ENCODE measurements around the gene BEAN1. TPM values are rescaled to one million over a fixed set of nuclear protein-coding genes. Genes with fewer than 3 reads are reported as not detected.

Gene BEAN1
- total RNA-seq, 1 donor, result under 0.01 TPM

DNA sequence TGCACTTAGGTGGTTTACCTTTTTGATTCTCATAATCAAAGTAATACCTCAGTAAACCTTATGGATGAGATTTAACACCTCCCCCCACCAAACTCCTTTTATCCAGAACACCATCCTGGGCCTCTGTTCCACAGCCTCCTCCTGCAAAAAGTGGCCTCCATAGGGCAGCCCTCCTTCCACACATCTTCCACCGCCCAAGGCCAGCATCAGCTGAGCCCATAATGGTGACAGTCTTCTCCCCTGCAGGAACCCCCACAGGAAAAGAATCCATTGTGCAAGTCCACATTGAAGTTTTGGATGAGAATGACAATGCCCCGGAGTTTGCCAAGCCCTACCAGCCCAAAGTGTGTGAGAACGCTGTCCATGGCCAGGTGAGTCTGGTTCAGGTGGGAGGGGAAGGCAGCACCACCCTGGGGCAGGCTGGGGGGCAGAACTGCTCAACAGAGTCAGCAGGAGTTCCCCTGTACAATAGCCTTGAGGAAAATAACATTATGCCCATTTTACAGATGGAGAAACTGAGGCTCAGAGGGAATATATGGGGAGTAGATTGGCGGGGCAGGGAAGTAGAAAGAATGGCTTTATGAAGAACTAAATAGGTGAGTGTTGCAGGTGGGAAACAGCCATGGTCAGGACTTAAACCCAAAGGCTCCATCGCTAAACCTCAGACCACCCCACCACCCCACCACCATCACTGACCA lies 29.2 kb upstream of the BEAN1 start:
- DNase-seq (ENCODE audit: low read depth), result no peak
- TF ChIP-seq, protein P1, sequence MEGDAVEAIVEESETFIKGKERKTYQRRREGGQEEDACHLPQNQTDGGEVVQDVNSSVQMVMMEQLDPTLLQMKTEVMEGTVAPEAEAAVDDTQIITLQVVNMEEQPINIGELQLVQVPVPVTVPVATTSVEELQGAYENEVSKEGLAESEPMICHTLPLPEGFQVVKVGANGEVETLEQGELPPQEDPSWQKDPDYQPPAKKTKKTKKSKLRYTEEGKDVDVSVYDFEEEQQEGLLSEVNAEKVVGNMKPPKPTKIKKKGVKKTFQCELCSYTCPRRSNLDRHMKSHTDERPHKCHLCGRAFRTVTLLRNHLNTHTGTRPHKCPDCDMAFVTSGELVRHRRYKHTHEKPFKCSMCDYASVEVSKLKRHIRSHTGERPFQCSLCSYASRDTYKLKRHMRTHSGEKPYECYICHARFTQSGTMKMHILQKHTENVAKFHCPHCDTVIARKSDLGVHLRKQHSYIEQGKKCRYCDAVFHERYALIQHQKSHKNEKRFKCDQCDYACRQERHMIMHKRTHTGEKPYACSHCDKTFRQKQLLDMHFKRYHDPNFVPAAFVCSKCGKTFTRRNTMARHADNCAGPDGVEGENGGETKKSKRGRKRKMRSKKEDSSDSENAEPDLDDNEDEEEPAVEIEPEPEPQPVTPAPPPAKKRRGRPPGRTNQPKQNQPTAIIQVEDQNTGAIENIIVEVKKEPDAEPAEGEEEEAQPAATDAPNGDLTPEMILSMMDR (IDR thresholded peaks at IDR 0.05; ENCODE audit: insufficient read depth, low read depth, low read length), result no peak
- H3K4me3 ChIP-seq (ENCODE audit: low read depth, low read length), result no peak overlapping the region

DNA sequence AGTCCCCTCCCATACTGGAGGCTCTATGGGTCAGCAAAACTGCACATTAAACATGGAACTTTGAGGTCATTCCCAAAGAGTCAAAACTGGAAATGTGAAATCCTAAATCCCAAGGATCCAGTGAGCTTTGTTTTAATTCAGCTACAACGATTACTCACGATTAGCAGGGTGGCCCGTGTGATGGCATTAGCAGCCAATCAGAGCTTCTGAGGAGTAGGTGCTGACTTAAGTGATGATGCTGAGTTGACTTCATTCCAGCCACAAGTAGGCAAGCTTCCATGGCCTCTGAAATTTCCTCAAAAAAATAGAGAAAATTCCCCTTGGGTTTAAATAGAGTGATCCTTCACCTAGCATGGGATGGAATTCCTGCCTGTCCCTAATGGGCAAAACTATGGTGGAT lies 28.1 kb upstream of the BEAN1 start:
- H3K4me3 ChIP-seq (ENCODE audit: low read depth, low read length), result no peak overlapping the region
- DNase-seq (ENCODE audit: low read depth), result no peak
- TF ChIP-seq, protein P1 (IDR thresholded peaks at IDR 0.05; ENCODE audit: insufficient read depth, low read depth, low read length), result no peak

DNA sequence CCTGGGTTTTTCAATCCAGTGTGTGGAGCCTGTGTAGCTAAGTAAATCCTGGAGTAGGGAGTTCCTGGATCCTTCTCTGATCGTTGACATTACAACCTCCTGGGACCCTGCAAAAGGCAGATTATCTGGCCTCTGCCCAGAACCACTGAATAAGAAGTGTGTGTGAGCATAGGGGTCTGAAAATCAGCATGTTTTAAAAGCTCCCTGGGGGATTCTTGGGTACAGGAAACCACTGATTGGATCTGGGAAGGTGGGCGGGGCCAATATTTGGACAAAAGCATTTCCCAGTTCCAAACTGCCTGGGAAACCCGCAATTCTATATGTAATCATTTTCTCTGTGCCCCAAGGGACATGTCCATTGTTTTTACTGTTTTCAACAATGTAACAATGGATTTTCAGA lies 27.2 kb upstream of the BEAN1 start:
- no peak overlapping the region for H3K4me3 ChIP-seq (ENCODE audit: low read depth, low read length)
- DNase-seq (ENCODE audit: low read depth), result no peak
- TF ChIP-seq, protein P1 (IDR thresholded peaks at IDR 0.05; ENCODE audit: insufficient read depth, low read depth, low read length), result no peak

DNA sequence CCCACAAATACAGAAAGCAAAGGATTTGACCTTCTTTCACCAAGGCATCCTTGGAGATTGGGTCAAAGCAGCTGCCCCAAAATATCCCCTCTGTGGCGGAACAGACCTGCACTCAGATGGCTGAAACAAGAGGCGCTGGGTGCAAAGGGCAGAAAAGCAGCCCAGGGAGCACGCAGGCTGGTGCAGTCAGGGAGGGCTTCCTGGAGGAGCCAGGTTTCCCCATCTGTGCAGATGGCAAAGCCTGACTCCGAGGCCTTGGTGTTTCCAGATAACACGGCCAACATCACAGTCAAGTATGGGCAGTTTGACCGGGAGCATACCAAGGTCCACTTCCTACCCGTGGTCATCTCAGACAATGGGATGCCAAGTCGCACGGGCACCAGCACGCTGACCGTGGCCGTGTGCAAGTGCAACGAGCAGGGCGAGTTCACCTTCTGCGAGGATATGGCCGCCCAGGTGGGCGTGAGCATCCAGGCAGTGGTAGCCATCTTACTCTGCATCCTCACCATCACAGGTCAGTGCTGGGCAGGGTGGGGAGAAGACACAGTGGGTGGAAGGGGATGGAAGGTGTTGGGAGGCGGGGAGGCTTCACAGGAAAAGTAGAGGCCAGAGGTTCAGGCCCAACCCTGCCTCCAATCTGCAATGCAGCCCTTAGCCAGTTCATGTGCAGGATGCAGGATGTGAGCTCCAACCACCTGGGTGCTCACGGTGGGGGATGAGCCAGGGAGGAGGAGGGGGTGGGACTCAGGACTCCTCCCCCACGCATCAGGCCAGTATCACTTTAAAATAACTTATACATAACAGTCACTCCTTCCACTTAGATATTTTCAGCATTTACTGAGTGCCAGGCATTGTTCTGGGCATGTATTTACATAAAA lies 26.4 kb upstream of the BEAN1 start:
- no peak overlapping the region for H3K4me3 ChIP-seq (ENCODE audit: low read depth, low read length)
- TF ChIP-seq, protein P1 (IDR thresholded peaks at IDR 0.05; ENCODE audit: insufficient read depth, low read depth, low read length), result no peak
- DNase-seq (ENCODE audit: low read depth), result no peak

DNA sequence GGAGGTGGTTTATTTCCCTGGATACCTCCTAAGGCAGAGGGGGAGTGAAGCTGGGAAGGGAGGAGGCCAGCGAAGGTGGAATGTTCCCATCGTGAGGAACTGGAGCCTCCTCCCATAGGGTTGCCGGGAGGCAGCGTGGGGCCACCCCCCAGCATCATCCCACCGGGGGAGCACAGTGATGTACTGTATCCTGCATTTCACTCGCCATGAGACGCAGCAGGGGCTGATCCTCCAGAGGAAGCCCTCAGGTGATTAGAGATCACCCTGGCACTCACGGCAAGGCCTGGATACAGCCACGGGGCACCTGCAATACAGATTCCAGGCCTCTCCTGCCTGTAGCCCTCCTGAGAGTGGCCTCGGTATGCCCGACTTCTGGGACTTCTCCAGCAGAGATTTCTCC lies 25.5 kb upstream of the BEAN1 start:
- DNase-seq (ENCODE audit: low read depth), result no peak
- TF ChIP-seq, protein P1 (IDR thresholded peaks at IDR 0.05; ENCODE audit: insufficient read depth, low read depth, low read length), result no peak
- no peak overlapping the region for H3K4me3 ChIP-seq (ENCODE audit: low read depth, low read length)

DNA sequence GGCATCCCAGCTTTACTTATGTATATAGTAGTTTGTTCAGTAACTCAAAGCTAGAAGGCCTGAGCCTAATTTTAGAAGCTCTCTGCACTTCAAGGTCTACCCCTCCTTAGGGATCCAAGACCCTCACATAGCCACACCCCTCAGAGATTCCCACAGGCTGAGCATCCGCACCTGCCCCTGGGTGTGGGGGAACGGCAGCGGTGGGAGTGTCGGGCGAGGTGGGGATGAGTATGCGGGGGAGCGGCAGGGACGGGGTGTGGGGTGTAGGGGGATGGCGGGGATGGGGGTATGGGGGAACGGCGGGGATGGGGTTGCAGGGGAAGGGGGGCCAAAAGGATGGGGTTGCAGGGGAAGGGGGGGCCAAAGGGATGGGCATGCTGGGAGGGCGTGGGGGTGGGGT lies 24.9 kb upstream of the BEAN1 start:
- TF ChIP-seq, protein P1 (IDR thresholded peaks at IDR 0.05; ENCODE audit: insufficient read depth, low read depth, low read length), result no peak
- no peak overlapping the region for H3K4me3 ChIP-seq (ENCODE audit: low read depth, low read length)
- no peak for DNase-seq (ENCODE audit: low read depth)

Data from fibroblast of villous mesenchyme (primary cell).